ENCODE results near the gene CTNNAL1. TPM values are rescaled to one million over a fixed set of nuclear protein-coding genes. Genes with fewer than 3 reads are reported as not detected.

CTNNAL1 gene
- total and polyA plus RNA-seq, 9 of the 15 experiments (the other 6 are each of a cell fraction or from before 2014, with no cell fraction given) = 23.2 to 78.0 (median 46.7) TPM

DNA sequence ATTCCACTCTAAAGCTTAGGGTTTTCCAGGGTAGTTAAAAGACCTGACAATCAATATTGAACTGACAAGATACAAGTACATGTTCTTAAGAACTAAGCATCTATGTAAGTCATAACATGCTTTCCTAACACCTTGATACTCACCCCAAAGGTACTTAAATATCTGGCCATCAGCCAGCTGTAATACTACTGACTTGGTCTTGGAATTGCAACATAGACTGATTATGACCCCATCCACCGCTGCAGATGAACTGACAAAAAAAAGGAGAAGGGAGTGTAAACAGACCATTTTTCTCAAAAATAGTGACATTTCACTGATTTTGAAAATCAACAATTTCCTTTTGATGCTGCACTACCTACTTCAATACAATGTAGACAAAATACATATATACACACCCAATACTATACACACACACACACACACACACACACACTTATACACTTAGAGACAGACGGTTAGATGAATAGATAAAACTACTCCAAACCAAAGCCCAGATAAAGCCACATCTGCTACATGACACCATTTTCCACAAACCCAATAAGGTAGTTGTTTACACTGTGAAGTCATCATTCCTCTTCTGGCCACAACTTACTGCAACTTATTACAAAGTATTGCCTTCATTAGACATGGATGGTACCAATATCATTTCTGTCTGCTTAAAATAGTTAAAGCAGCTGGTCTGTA, 109.7 kb downstream of the CTNNAL1 start (continued):
- no peak for TF ChIP-seq NUFIP1 (IDR thresholded peaks at IDR 0.05; ENCODE audit: partially characterized antibody)
- TF ChIP-seq CTBP1 (IDR thresholded peaks at IDR 0.05; ENCODE audit: borderline replicate concordance) = peak; percentile 56; the same call in 1 of the 2 replicates
- TF ChIP-seq, protein P1, sequence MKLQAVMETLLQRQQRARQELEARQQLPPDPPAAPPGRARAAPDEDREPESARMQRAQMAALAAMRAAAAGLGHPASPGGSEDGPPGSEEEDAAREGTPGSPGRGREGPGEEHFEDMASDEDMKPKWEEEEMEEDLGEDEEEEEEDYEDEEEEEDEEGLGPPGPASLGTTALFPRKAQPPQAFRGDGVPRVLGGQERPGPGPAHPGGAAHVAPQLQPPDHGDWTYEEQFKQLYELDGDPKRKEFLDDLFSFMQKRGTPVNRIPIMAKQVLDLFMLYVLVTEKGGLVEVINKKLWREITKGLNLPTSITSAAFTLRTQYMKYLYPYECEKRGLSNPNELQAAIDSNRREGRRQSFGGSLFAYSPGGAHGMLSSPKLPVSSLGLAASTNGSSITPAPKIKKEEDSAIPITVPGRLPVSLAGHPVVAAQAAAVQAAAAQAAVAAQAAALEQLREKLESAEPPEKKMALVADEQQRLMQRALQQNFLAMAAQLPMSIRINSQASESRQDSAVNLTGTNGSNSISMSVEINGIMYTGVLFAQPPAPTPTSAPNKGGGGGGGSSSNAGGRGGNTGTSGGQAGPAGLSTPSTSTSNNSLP (IDR thresholded peaks at IDR 0.05; ENCODE audit: borderline replicate concordance, low read depth, low read length) = 0 out of 2 replicates have a peak, but pooled peaks have one; percentile 39
- no peak for TF ChIP-seq ZNF707 (CRISPR knock-in tag; conservative IDR thresholded peaks at IDR 0.05)
- TF ChIP-seq LARP7 (IDR thresholded peaks at IDR 0.05) = no peak
- TF ChIP-seq, protein P2, sequence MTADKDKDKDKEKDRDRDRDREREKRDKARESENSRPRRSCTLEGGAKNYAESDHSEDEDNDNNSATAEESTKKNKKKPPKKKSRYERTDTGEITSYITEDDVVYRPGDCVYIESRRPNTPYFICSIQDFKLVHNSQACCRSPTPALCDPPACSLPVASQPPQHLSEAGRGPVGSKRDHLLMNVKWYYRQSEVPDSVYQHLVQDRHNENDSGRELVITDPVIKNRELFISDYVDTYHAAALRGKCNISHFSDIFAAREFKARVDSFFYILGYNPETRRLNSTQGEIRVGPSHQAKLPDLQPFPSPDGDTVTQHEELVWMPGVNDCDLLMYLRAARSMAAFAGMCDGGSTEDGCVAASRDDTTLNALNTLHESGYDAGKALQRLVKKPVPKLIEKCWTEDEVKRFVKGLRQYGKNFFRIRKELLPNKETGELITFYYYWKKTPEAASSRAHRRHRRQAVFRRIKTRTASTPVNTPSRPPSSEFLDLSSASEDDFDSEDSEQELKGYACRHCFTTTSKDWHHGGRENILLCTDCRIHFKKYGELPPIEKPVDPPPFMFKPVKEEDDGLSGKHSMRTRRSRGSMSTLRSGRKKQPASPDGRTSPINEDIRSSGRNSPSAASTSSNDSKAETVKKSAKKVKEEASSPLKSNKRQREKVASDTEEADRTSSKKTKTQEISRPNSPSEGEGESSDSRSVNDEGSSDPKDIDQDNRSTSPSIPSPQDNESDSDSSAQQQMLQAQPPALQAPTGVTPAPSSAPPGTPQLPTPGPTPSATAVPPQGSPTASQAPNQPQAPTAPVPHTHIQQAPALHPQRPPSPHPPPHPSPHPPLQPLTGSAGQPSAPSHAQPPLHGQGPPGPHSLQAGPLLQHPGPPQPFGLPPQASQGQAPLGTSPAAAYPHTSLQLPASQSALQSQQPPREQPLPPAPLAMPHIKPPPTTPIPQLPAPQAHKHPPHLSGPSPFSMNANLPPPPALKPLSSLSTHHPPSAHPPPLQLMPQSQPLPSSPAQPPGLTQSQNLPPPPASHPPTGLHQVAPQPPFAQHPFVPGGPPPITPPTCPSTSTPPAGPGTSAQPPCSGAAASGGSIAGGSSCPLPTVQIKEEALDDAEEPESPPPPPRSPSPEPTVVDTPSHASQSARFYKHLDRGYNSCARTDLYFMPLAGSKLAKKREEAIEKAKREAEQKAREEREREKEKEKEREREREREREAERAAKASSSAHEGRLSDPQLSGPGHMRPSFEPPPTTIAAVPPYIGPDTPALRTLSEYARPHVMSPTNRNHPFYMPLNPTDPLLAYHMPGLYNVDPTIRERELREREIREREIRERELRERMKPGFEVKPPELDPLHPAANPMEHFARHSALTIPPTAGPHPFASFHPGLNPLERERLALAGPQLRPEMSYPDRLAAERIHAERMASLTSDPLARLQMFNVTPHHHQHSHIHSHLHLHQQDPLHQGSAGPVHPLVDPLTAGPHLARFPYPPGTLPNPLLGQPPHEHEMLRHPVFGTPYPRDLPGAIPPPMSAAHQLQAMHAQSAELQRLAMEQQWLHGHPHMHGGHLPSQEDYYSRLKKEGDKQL (CRISPR knock-in tag; IDR thresholded peaks at IDR 0.05; ENCODE audit: borderline replicate concordance) = no peak
- TF ChIP-seq, protein P3, sequence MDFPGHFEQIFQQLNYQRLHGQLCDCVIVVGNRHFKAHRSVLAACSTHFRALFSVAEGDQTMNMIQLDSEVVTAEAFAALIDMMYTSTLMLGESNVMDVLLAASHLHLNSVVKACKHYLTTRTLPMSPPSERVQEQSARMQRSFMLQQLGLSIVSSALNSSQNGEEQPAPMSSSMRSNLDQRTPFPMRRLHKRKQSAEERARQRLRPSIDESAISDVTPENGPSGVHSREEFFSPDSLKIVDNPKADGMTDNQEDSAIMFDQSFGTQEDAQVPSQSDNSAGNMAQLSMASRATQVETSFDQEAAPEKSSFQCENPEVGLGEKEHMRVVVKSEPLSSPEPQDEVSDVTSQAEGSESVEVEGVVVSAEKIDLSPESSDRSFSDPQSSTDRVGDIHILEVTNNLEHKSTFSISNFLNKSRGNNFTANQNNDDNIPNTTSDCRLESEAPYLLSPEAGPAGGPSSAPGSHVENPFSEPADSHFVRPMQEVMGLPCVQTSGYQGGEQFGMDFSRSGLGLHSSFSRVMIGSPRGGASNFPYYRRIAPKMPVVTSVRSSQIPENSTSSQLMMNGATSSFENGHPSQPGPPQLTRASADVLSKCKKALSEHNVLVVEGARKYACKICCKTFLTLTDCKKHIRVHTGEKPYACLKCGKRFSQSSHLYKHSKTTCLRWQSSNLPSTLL (IDR thresholded peaks at IDR 0.05) = no peak
- TF ChIP-seq, protein P4, sequence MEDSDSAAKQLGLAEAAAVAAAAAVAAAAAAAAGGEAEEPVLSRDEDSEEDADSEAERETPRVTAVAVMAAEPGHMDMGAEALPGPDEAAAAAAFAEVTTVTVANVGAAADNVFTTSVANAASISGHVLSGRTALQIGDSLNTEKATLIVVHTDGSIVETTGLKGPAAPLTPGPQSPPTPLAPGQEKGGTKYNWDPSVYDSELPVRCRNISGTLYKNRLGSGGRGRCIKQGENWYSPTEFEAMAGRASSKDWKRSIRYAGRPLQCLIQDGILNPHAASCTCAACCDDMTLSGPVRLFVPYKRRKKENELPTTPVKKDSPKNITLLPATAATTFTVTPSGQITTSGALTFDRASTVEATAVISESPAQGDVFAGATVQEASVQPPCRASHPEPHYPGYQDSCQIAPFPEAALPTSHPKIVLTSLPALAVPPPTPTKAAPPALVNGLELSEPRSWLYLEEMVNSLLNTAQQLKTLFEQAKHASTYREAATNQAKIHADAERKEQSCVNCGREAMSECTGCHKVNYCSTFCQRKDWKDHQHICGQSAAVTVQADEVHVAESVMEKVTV (CRISPR knock-in tag; IDR thresholded peaks at IDR 0.05) = no peak
- TF ChIP-seq ZNF347 (CRISPR knock-in tag; IDR thresholded peaks at IDR 0.05; ENCODE audit: low read depth) = no peak
- no peak for TF ChIP-seq ZNF165 (CRISPR knock-in tag; IDR thresholded peaks at IDR 0.05; ENCODE audit: borderline replicate concordance)
- TF ChIP-seq RHOXF2B (CRISPR knock-in tag; conservative IDR thresholded peaks at IDR 0.05) = no peak
- no peak for TF ChIP-seq MTA3 (IDR thresholded peaks at IDR 0.05; ENCODE audit: borderline replicate concordance)
- TF ChIP-seq U2AF2 (optimal IDR thresholded peaks at IDR 0.05; ENCODE audit: low read depth, low read length) = no peak
- TF ChIP-seq, protein P5, sequence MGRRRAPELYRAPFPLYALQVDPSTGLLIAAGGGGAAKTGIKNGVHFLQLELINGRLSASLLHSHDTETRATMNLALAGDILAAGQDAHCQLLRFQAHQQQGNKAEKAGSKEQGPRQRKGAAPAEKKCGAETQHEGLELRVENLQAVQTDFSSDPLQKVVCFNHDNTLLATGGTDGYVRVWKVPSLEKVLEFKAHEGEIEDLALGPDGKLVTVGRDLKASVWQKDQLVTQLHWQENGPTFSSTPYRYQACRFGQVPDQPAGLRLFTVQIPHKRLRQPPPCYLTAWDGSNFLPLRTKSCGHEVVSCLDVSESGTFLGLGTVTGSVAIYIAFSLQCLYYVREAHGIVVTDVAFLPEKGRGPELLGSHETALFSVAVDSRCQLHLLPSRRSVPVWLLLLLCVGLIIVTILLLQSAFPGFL (CRISPR knock-in tag; IDR thresholded peaks at IDR 0.05) = no peak
- TF ChIP-seq SAP30 (IDR thresholded peaks at IDR 0.05; ENCODE audit: borderline replicate concordance, insufficient read depth, low read depth, low read length, poor library complexity, severe bottlenecking) = no peak
